ENCODE data around the gene PKDCC. TPM values are rescaled to one million over a fixed set of nuclear protein-coding genes. Genes with fewer than 3 reads are reported as not detected.
A peak's percentile ranks its signal among the peaks of the same experiment; 100 is the strongest.

Gene PKDCC
- total RNA-seq, 3 donors from 2014 or later (not counting 1 experiment from before 2014, with no cell fraction given): 0.50 TPM; not detected in 2

- H3K9me3 ChIP-seq (ENCODE audit: control insufficient read depth, insufficient read depth, low read length): no peaks in the 10 kb centered on the region
Observed at GRCh38 chr2:42044939-42045338, 2.9 kb upstream of the PKDCC start.

GRCh38 chr2:42045352-42045751 is 2.5 kb upstream of the PKDCC start:
- Histone ChIP-seq H3K27me3 (ENCODE audit: control insufficient read depth, insufficient read depth, low read length) (peaks cover 23% of the 10 kb centered on the region), H3K9me3 (ENCODE audit: control insufficient read depth, insufficient read depth, low read length) (no peaks in the 10 kb centered on the region), H3K4me1 (ENCODE audit: control insufficient read depth, insufficient read depth, low read length) (peaks cover 14% of the 10 kb centered on the region), H3K4me3 (ENCODE audit: low read length) (no peak overlapping the region), H3K36me3 (ENCODE audit: control insufficient read depth, insufficient read depth, low read length) (no peaks in the 10 kb centered on the region), H3K27ac (ENCODE audit: low read length) (no peak overlapping the region)
- Mint-ChIP-seq H3K9me3 (no peaks in the 10 kb centered on the region), H3K36me3 (no peaks in the 10 kb centered on the region), H3K4me3 (peak overlapping the region; percentile 40), H3K27me3 (ENCODE audit: low read depth in 2 of 2) (peaks cover 39 to 41% of the 10 kb centered on the region in 2 donors), H3K4me1 (peaks cover 0 to 5% of the 10 kb centered on the region in 2 donors), H3K27ac (no peak overlapping the region)
- 100% methylated on average over 3 of the region's 3 CpGs for WGBS (ENCODE audit: insufficient coverage)
- peak in 1 of 2 donors; percentile 13 for DNase-seq
- TF ChIP-seq CTCF (IDR thresholded peaks at IDR 0.05): no peak
- intact Hi-C loops (cut with micrococcal nuclease): no loop called here
- no peak for ATAC-seq

More at GRCh38 chr2:42044939-42045338, 2.9 kb upstream of the PKDCC start:
- intact Hi-C loops (cut with micrococcal nuclease): no loop called here
- ATAC-seq (no peak), DNase-seq (no peak)
- H3K4me3 Mint-ChIP-seq: no peak overlapping the region
- peaks cover 38 to 40% of the 10 kb centered on the region in 2 donors for H3K27me3 Mint-ChIP-seq (ENCODE audit: low read depth in 2 of 2)
- no peak overlapping the region for H3K4me3 ChIP-seq (ENCODE audit: low read length)
- no peaks in the 10 kb centered on the region for H3K36me3 Mint-ChIP-seq
- TF ChIP-seq CTCF (IDR thresholded peaks at IDR 0.05): no peak
- WGBS (ENCODE audit: insufficient coverage): 82% methylated on average over 1 of the region's 1 CpG
- H3K27ac Mint-ChIP-seq: no peak overlapping the region
- no peaks in the 10 kb centered on the region for H3K9me3 Mint-ChIP-seq
- H3K4me1 ChIP-seq (ENCODE audit: control insufficient read depth, insufficient read depth, low read length): peaks cover 14% of the 10 kb centered on the region
- no peak overlapping the region for H3K27ac ChIP-seq (ENCODE audit: low read length)
- H3K36me3 ChIP-seq (ENCODE audit: control insufficient read depth, insufficient read depth, low read length): no peaks in the 10 kb centered on the region
- peaks cover 0 to 5% of the 10 kb centered on the region in 2 donors for H3K4me1 Mint-ChIP-seq
- peaks cover 22% of the 10 kb centered on the region for H3K27me3 ChIP-seq (ENCODE audit: control insufficient read depth, insufficient read depth, low read length)

- Histone ChIP-seq H3K4me1 (ENCODE audit: control insufficient read depth, insufficient read depth, low read length) (peaks cover 14% of the 10 kb centered on the region), H3K36me3 (ENCODE audit: control insufficient read depth, insufficient read depth, low read length) (no peaks in the 10 kb centered on the region), H3K9me3 (ENCODE audit: control insufficient read depth, insufficient read depth, low read length) (no peaks in the 10 kb centered on the region), H3K27me3 (ENCODE audit: control insufficient read depth, insufficient read depth, low read length) (peaks cover 23% of the 10 kb centered on the region), H3K4me3 (ENCODE audit: low read length) (no peak overlapping the region), H3K27ac (ENCODE audit: low read length) (no peak overlapping the region)
- intact Hi-C loops (cut with micrococcal nuclease): no loop called here
- no peak for DNase-seq
- H3K9me3 Mint-ChIP-seq: no peaks in the 10 kb centered on the region
- ATAC-seq: no peak
- H3K4me3 Mint-ChIP-seq: peak overlapping the region; percentile 40
- TF ChIP-seq CTCF (IDR thresholded peaks at IDR 0.05): no peak
- no peak overlapping the region for H3K27ac Mint-ChIP-seq
- peaks cover 39 to 45% of the 10 kb centered on the region in 2 donors for H3K27me3 Mint-ChIP-seq (ENCODE audit: low read depth in 2 of 2)
- peaks cover 0 to 5% of the 10 kb centered on the region in 2 donors for H3K4me1 Mint-ChIP-seq
- H3K36me3 Mint-ChIP-seq: no peaks in the 10 kb centered on the region
- 89% methylated on average over 12 of the region's 12 CpGs for WGBS (ENCODE audit: insufficient coverage)
Observed at GRCh38 chr2:42045848-42046748, 1.7 kb upstream of the PKDCC start.
